Stomach (tissue), 9 donors: ENCODE results near the gene ALDH1A2. TPM values are rescaled to one million over a fixed set of nuclear protein-coding genes. Genes with fewer than 3 reads are reported as not detected.

Experiments
- DNase-seq, 2 donors: peaks; one replicate each; pipeline versions ENCODE4 v3.0.0 to v3.0.0-alpha.2; 2013 to 2019
- H3K27ac ChIP-seq, 5 donors: fragments of 200-600 bp in 4 of 5; sonication (generic) in 4 of 5; one replicate each; pipeline ENCODE4 v1.5.1; 2013 to 2019; ENCODE audit warnings: mild to moderate bottlenecking in 1 of 5, moderate library complexity in 1 of 5
- H3K27me3 ChIP-seq, 3 donors: fragments of 200-600 bp; sonication (generic); one replicate each; pipeline ENCODE4 v1.5.1; 2017 to 2019; ENCODE audit warnings: mixed run types in 1 of 3
- H3K36me3 ChIP-seq, 4 donors: fragments of 200-600 bp; sonication (generic); 1 replicate in 3 of 4; 2 replicates in 1 of 4; pipeline ENCODE4 v1.5.1; 2016 to 2019
- H3K4me1 ChIP-seq, 4 donors: fragments of 200-600 bp; sonication (generic); one replicate each; pipeline ENCODE4 v1.5.1; 2016 to 2019
- H3K4me3 ChIP-seq, 4 donors: fragments of 200-600 bp; sonication (generic) in 3 of 4; one replicate each; pipeline ENCODE4 v1.5.1; 2016 to 2019; ENCODE audit warnings: mild to moderate bottlenecking in 1 of 4
- H3K9me3 ChIP-seq, 4 donors: fragments of 200-600 bp; sonication (generic); one replicate each; pipeline ENCODE4 v1.5.1; 2016 to 2019
- EP300 ChIP-seq: sonication (generic); formaldehyde crosslinking; IDR thresholded peaks from one replicate; pipeline ENCODE4 v1.6.1; 2017; ENCODE audit warnings: antibody characterized with exemption
- POLR2A ChIP-seq, 4 donors: fragments of 450-650 bp; IDR thresholded peaks; one replicate each; pipeline ENCODE4 v1.6.1; 2016; ENCODE audit warnings: antibody characterized with exemption in 4 of 4, control low read depth in 2 of 4, mild to moderate bottlenecking in 1 of 4, moderate library complexity in 1 of 4
- POLR2AphosphoS5 ChIP-seq, 3 donors: sonication (generic); formaldehyde crosslinking; IDR thresholded peaks; one replicate each; pipeline ENCODE4 v1.6.1; 2016; ENCODE audit warnings: antibody characterized with exemption in 3 of 3
- WGBS, 5 donors: extraction: QIAGEN DNeasy Blood & Tissue Kit in 3 of 5; methylation state at CpG; one replicate each; pipeline versions ENCODE4 v1.1.5 to v1.1.7; 2013 to 2018; 5-methylcytosine and 5-hydroxymethylcytosine counted together
- intact Hi-C: fragments of 100-400 bp; cut with DNase I; formaldehyde crosslinking; loops from one replicate; pipeline ENCODE4 v1.15.1; 2023; ENCODE audit warnings: low total_unique reads
- polyA plus RNA-seq, 3 donors: library from polyadenylated mRNA; stranded (reverse); fragments of 200-250 nt; gene quantifications; one replicate each; pipeline ENCODE4 v1.2.3, GENCODE V29; 2013
- total RNA-seq, 5 donors: library from RNA; depleted of rRNA; stranded (reverse); fragments of >200 nt; gene quantifications; one replicate each; pipeline versions ENCODE4 v1.1.0 to v1.2.3, GENCODE V29; 2014 to 2016
- TF ChIP-seq, protein P1 (sequence below), 7 experiments: fragments of 450-650 bp in 4 of 7; fragments of 200-600 bp in 3 of 7; sonication (generic) in 3 of 7; IDR thresholded peaks; one replicate each; pipeline ENCODE4 v1.5.1; 2016 to 2019; ENCODE audit warnings: antibody characterized with exemption in 7 of 7, control low read depth in 2 of 7, mild to moderate bottlenecking in 1 of 7
- donor health status: healthy with polysubstance abuse.
- donor health status: Bipolar disorder and iron deficiency.
- donor health status: healthy.

The ALDH1A2 gene
- total and polyA plus RNA-seq, 8 donors = 0.15 to 4.4 (median 1.1) TPM; not detected in 2

DNA sequence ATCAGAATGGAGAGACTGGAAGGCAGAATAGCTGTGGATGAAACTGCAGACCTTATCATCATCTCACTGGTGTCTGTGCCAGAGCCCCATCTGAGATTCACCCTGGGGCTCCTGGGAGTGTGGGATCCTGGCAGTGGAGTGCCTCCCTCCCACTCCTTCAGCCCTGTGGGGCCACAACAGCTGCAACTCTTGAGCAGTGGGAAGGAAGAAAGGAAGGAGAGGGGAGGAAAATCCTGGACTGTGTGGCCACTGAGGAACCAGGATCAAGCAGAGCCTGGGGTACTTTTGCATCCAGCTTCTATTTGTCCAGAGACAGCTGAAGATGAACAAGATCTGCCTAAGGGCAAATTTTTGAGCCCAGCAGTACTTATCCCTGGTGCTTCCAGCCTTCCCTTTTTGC is 13.1 kb upstream of the ALDH1A2 start:
- H3K27ac ChIP-seq = no peak overlapping the region
- intact Hi-C loops = no loop called here
- H3K9me3 ChIP-seq = no peaks in the 10 kb centered on the region
- H3K4me1 ChIP-seq = no peaks in the 10 kb centered on the region
- H3K27me3 ChIP-seq = peaks cover 0 to 5% (median 0%) of the 10 kb centered on the region in 3 donors
- no peak for DNase-seq
- no peak overlapping the region for H3K4me3 ChIP-seq
- no peak for TF ChIP-seq POLR2A (IDR thresholded peaks at IDR 0.05)
- TF ChIP-seq, protein P1, sequence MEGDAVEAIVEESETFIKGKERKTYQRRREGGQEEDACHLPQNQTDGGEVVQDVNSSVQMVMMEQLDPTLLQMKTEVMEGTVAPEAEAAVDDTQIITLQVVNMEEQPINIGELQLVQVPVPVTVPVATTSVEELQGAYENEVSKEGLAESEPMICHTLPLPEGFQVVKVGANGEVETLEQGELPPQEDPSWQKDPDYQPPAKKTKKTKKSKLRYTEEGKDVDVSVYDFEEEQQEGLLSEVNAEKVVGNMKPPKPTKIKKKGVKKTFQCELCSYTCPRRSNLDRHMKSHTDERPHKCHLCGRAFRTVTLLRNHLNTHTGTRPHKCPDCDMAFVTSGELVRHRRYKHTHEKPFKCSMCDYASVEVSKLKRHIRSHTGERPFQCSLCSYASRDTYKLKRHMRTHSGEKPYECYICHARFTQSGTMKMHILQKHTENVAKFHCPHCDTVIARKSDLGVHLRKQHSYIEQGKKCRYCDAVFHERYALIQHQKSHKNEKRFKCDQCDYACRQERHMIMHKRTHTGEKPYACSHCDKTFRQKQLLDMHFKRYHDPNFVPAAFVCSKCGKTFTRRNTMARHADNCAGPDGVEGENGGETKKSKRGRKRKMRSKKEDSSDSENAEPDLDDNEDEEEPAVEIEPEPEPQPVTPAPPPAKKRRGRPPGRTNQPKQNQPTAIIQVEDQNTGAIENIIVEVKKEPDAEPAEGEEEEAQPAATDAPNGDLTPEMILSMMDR (IDR thresholded peaks at IDR 0.05) = no peak
- no peaks in the 10 kb centered on the region for H3K36me3 ChIP-seq

DNA sequence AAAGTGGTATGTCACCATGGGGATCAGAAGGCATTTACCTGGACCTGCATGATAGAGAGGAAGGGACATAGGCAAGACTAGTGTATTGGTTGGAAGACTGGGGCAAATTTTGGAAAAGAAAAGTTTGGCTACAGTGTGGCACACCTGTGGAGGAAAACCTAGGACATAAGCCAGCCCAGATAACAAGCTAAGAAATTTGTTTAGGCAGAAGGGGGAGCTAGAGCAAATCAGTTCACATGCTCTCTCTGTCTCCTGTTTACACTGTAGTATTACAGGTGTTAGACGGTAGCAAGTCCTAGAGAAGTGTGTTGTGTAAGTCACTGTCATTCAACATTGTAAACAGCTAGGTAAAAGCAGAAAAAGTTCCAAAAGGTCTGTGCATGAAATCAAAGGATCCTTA is 11.9 kb upstream of the ALDH1A2 start:
- Histone ChIP-seq H3K27me3 (peaks cover 0 to 10% (median 0%) of the 10 kb centered on the region in 3 donors), H3K9me3 (no peaks in the 10 kb centered on the region), H3K36me3 (no peaks in the 10 kb centered on the region), H3K4me1 (no peaks in the 10 kb centered on the region), H3K27ac (no peak overlapping the region), H3K4me3 (no peak overlapping the region)
- TF ChIP-seq POLR2AphosphoS5 (IDR thresholded peaks at IDR 0.05) = no peak
- no peak for TF ChIP-seq EP300
- TF ChIP-seq, protein P1 (IDR thresholded peaks at IDR 0.05) = peak in 2 of 7 experiments; percentile 12 to 37
- intact Hi-C loops = no loop called here
- WGBS, 5 donors = 2 to 19% (median 6%) methylated on average over 1 of the region's 1 CpG
- peak in 1 of 2 donors; percentile 48 for DNase-seq

DNA sequence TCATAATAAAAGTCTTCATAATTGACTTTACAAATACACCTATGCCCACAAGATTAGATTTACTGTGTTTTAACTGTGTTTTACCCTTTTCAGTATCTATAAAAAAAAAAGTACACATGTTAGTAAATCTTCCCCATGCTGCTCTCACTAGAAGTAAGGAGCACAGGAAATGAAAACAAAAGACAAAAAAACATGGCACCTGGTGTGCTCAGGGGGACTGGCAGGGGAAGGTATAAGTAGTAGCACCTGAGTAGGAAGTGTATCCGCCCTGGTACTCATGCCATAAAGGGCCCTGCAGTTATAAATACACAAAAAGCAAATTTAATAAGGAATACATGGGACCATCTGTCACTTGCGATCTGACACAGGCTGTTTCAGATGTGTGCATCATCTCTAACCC is 8.9 kb upstream of the ALDH1A2 start:
- no peak overlapping the region for H3K27ac ChIP-seq
- TF ChIP-seq POLR2AphosphoS5 (IDR thresholded peaks at IDR 0.05) (no peak), POLR2A (IDR thresholded peaks at IDR 0.05) (no peak), EP300 (no peak)
- TF ChIP-seq, protein P1 (IDR thresholded peaks at IDR 0.05) = no peak
- peaks cover 0 to 21% (median 0%) of the 10 kb centered on the region in 3 donors for H3K27me3 ChIP-seq
- no peaks in the 10 kb centered on the region for H3K36me3 ChIP-seq
- H3K4me3 ChIP-seq = no peak overlapping the region
- 80 to 93% (median 88%) methylated on average over 2 of the region's 2 CpGs for WGBS, 5 donors
- H3K9me3 ChIP-seq = no peaks in the 10 kb centered on the region
- intact Hi-C loops = loop anchor here (5.0 kb wide), 1 partner anchor 207 kb away; no protein-coding TSS in a partner anchor
- no peak for DNase-seq
- H3K4me1 ChIP-seq = no peaks in the 10 kb centered on the region

DNA sequence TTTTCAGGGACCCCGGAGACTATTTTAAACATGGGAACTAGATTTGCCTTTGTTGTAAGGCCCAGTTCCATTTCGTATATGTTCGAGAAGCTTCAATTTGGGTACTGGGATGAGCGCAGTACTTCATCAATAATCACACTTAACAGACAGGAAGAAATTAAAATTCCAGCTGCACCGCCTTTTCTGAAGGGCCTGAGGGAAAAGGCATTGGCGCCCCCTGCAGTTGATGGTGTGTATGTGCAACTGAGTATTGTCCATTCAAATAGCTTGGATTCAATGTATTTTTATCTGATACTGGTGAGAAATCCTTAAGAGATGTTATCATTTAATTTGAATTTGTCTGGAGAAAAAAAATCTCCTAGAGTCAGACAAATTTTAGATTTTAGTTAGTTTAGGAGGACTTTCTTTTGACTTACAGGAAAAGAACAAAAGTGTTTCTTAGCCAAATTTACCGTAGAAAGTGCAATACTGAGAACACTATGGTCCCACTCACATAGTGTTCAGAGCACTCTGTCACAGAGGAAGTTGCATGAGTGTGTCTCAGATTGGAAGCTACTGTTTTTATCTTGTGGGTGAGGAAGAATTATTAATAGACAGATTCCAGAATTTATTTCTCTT is 5.4 kb upstream of the ALDH1A2 start:
- Histone ChIP-seq H3K27me3 (peaks cover 3 to 56% (median 12%) of the 10 kb centered on the region in 3 donors), H3K27ac (no peak overlapping the region), H3K4me1 (peaks cover 3 to 8% (median 6%) of the 10 kb centered on the region in 4 donors), H3K36me3 (no peaks in the 10 kb centered on the region), H3K4me3 (no peak overlapping the region), H3K9me3 (no peaks in the 10 kb centered on the region)
- intact Hi-C loops = loop anchor here (5.0 kb wide), 1 partner anchor 204 kb away; no protein-coding TSS in a partner anchor
- peak; percentile 61 to 83 for DNase-seq
- TF ChIP-seq, protein P1 (IDR thresholded peaks at IDR 0.05) = peak in 5 of 7 experiments; percentile 58 to 88 (median 64)
- TF ChIP-seq POLR2A (IDR thresholded peaks at IDR 0.05) (no peak), POLR2AphosphoS5 (IDR thresholded peaks at IDR 0.05) (no peak), EP300 (no peak)
- WGBS, 5 donors = 35 to 42% (median 39%) methylated on average over 7 of the region's 7 CpGs
